HG02981 (cell line): Measurements from ENCODE around the gene C1orf159.
"Not testable (repeated sequence)": the region's sequence is repeated elsewhere in the genome, so short reads cannot be mapped to it uniquely, and the experiment has no call there.

ENCODE experiments used
- ATAC-seq: cut with Tn5 transposase; IDR thresholded peaks from one replicate; pipeline ENCODE4 v1.9.1; 2021; ENCODE audit warnings: mild to moderate bottlenecking, moderate library complexity; ENCODE audit not compliant: unreplicated experiment

The C1orf159 gene

DNA sequence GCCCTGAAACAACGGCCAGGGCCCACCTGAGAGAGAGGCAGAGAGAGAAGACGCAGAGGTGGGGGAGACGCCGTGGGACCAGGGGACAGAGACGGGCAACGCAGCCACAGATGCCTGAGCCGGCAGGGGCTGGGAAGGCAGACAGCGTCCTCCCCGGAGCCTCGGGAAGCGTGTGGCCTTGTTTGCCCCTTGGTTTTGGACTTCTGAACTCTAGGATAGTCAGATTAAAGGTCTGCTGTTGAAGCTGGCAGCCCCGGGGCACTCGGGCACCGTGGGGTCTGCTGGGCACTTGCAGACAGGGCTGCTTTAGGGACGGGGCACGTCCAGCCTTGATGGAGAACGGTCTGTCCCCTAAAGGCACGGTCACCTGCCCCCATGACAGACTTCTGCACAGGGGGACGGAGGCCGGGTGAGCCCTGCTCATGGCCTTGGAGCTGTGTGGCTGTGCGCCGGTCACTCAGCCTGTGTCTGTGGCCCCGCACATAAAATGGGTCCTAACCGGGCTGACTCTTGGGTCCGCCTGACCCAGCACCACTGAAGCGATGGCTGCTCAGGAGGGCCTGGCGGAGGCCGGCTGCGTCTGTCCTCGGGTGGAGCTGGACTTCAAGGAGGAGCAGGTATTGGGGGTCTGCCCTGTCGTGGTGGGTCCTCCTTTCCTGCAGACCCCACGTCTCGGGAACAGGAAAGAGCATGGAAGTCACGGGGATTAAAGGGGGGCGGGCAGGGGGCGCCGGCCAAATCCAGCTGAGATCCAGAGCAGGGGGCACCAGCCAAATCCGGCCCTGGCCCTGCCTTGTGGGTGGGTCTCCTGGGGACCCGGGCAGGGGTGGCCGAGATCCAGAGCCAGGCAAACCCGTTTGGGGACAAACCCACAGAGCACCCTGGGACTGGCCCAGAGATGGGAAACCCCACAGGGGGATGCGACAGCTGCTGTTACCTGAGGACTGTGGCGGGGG, 32.2 kb downstream of the C1orf159 start:
- ATAC-seq = no peak

DNA sequence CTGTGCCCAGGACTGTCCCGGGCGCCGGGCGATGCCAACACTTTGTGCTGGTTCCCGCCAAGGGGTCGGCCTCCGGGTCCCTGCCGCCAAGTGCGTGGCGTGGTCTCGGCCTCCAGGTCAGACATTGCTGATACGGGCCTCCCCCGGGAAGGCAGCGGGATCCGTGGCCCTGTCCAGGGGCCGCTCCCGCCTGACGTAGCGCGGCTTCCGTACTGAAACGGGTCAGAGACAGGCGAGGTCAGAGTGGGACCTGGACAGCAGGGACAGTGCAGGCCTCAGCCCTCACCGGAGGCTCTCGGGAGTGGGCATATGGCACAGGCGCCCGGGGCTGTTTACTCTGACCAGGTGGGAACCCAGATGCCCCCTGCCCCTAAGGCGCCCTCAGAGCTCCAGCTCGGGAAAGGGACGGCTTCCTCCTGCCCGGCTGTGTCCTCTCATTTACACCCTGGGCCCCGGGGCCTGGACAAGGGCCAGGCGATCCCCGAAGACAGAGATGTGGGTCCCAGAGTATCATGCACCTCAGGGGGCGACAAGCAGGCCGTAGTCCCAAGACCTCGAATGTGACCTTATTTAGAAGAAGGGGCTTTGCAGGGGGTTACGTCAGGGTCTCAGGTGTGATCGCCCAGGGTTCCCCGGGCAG, 33.0 kb downstream of the C1orf159 start:
- no peak for ATAC-seq

DNA sequence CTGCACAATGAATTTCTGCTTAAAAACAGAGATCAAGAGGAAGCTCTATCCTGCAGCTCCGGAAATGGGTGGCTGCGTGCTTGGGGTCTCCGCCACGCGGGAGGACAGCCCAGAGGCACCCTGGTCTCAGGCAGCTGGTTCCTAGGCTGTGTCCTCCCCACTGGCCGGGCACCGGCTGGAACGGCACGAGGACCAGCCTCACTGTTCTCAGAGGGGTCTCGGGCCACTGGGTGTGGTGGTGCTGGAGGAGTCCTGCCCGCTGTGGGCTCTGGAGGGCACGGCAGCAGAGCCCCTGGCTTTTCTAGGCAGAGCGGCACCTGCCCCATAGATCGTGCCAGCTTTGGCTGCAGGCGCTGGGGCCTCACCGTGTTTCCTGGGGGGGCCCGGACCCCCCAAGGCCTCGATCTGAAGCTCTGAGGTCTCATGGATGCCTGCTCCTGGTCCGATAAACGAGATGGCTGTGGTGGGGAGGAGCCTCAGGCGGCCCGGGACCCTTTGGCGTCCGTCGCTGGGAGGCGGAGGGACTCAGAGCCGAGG, 33.6 kb downstream of the C1orf159 start:
- no peak for ATAC-seq

GRCh38 chr1:1081311-1082238, 34.3 kb downstream of the C1orf159 start:
- ATAC-seq = no peak

GRCh38 chr1:1080951-1081310, 35.0 kb downstream of the C1orf159 start:
- ATAC-seq = no peak

- ATAC-seq = no peak
These were observed 35.6 kb downstream of the C1orf159 start for GRCh38 chr1:1080122-1080757.

DNA sequence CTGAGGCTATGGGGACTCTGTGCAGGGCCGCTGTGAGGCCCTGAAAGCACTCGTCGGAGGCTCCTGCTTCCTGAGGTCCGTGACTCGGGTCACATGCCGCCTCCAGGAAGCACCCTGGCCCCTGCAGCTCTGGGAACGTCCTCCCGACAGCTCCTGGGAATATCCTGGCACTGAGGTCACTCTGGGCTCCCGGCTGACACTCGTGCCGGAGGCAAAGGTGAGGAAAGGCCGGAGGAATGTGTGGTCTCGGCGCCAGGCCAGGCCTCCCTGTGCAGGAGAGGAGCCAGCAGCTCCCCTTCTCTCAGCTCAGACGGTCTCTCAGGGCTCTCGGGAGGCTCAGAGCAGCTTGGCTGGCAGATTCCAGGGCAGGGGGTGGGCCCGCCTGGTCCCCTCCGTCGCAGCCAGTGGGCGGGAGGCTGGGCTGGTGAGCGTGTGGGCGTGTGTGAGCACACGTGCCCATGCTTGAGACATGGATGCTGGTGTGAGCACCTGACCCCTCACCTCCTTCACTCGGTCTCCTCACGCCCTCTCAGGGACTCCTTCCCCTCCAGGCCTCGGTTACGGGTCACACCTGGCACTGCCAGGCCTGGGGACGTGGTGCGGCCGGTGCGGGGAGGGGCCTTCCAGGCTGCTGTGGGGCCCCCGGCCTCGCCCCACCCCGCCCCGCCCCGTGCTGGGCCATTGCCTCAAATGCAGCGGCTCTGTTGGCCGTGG, 36.3 kb downstream of the C1orf159 start:
- no peak for ATAC-seq

DNA sequence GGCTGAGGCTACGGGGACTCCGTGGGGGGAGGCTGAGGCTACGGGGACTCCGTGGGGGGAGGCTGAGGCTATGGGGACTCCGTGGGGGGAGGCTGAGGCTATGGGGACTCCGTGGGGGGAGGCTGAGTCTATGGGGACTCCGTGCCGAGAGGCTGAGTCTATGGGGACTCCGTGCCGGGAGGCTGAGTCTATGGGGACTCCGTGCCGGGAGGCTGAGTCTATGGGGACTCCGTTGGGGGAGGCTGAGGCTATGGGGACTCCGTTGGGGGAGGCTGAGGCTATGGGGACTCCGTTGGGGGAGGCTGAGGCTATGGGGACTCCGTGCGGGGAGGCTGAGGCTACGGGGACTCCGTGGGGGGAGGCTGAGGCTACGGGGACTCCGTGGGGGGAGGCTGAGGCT, 38.5 kb downstream of the C1orf159 start:
- not testable (repeated sequence) for ATAC-seq

DNA sequence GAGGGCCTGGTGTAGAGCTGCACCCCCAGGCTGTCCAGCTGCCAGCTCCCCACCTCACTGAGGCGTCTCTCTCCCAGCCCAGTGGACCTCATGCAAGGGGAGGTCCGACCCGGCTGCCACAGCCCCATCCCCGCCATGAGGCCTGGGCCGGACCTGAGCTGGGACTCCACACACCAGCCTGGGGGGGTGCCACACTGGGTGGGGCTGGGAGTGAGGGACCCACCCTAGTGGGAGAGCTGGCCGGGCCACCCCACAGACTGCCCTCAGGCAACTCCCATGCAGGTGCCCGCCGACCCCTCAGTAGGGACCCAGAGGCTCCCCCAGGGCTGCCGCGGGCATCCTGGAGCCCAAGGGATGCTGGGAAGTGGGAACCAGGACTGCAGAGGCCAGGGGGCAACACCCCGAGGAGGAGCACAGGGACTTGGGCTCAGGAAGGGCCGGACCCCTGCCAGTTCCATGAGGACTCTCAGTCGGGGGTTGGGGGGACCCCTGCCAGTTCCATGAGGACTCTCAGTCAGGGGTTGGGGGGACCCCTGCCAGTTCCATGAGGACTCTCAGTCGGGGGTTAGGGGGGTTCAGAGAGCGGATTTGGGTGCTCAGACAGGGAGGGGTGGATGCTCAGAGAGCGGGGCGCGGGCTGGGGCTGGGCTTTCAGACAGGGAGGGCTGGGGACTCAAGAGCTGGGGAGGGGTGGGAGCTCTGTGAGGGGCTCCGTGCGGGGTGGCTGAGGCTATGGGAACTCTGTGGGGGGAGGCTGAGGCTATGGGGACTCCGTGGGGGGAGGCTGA, 40.5 kb downstream of the C1orf159 start:
- ATAC-seq = no peak

DNA sequence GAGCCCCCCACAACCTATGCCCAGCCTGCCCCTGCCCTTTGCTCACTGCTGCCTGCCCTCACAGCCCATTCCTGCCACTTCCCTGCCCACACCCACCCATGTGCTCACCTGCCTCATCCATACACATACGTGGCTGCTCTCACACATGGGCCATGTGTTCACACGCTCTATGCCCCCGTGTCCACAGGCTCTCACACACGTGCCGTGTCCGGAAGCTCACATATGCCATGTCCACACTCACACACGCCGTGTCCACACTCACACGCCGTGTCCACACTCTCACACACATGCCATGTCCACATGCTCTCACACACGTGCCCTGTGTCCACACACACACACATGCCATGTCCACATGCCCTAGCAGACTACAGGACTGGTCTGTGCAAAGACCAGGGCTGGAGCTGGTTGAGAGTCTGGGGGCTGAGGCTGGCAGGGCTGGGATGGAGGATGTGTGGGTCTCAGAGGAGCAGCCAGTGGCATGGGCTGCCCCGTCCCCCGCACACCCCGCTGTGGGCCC, 41.2 kb downstream of the C1orf159 start:
- ATAC-seq = no peak

GRCh38 chr1:1073743-1074587, 41.9 kb downstream of the C1orf159 start, which contains the start of gene RNF223:
TSS of gene RNF223 (minus strand) at chr1:1074306. CDS start at chr1:1072566, 1,740 bp downstream.
- no peak for ATAC-seq

GRCh38 chr1:1072849-1073742, 42.8 kb downstream of the C1orf159 start:
- no peak for ATAC-seq

DNA sequence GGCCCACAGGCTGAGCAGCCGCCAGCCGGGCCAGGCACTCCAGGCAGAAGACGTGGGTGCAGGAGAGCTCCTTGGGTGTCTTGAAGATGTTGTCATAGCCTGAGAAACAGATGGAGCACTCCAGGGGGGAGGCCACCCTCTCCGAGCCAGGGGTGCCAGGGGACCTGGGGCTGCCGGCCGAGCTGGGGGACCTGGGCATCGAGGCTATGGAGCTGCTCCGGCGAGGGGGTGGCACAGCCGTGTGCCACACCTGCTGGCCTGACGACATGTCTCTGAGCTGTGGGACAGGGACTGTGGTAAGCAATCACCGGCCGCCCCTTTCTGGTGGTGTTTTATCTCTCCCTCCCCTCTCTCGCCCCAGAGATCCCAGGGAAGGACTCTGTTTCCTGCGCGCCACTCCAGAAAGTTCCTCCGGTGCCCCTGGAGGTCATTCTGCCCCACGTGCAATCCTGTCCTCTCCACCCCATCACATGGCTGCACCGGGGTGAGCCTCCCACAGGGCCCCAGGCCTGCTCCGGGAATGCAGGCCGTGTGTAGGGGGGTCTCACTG, 43.5 kb downstream of the C1orf159 start:
- ATAC-seq = no peak

GRCh38 chr1:1071486-1072298, 44.2 kb downstream of the C1orf159 start:
- no peak for ATAC-seq
